Activated CD8-positive, alpha-beta memory T cell treated with anti-CD3 and anti-CD28 coated beads for 36 hours (primary cell): ENCODE results near the gene CDR2. TPM values are rescaled to one million over a fixed set of nuclear protein-coding genes. Genes with fewer than 3 reads are reported as not detected.
"Not testable (repeated sequence)": the region's sequence is repeated elsewhere in the genome, so short reads cannot be mapped to it uniquely, and the experiment has no call there.

Experiments used
- CTCF ChIA-PET: fragments of 350-600 bp; sonication (Branson Sonifier 250); formaldehyde crosslinking; loops from one replicate; lab custom pipeline; 2021; ENCODE audit warnings: antibody characterized with exemption; lab: Charles Lee
- POLR2A ChIA-PET: fragments of 350-600 bp; sonication (Branson Sonifier 250); formaldehyde crosslinking; loops from one replicate; lab custom pipeline; 2021; ENCODE audit warnings: antibody characterized with exemption; lab: Charles Lee
- total RNA-seq, 2 experiments: library from RNA; stranded (reverse); gene quantifications; one replicate each; pipeline ENCODE4 v1.2.3, GENCODE V29; 2021

The CDR2 gene
- total RNA-seq, 2 experiments from 2014 or later, result 33.1 to 35.9 TPM

GRCh38 chr16:22357635-22357971 is 16.8 kb downstream of the CDR2 start:
- ChIA-PET CTCF (interaction anchor here (1.1 kb wide), 1 partner anchor 24 kb away, joined by 3 read pairs; no protein-coding TSS in a partner anchor), POLR2A (interaction anchor here (0.6 kb wide), 1 partner anchor 79 kb away, joined by 4 read pairs; no protein-coding TSS in a partner anchor)

- POLR2A ChIA-PET, result no interaction called here
These were observed 17.3 kb downstream of the CDR2 start for GRCh38 chr16:22356930-22357634.

GRCh38 chr16:22355487-22355908 is 18.9 kb downstream of the CDR2 start:
- ChIA-PET POLR2A (no interaction called here), CTCF (interaction anchor here (0.6 kb wide), 1 partner anchor 20 kb away, joined by 3 read pairs; no protein-coding TSS in a partner anchor)

More at GRCh38 chr16:22356930-22357634, 17.3 kb downstream of the CDR2 start:
- CTCF ChIA-PET, result interaction anchor here (0.7 to 1.1 kb wide), 2 partner anchors 25 to 1511 kb away, joined by 3 read pairs; no protein-coding TSS in a partner anchor

- ChIA-PET CTCF (interaction anchor here (0.5 to 1.6 kb wide), 7 partner anchors 11 to 147 kb away, joined by 3 to 9 read pairs (median 4); no protein-coding TSS in a partner anchor), POLR2A (interaction anchor here (1.7 kb wide), 2 partner anchors 19 to 21 kb away, joined by 4 to 9 read pairs; no protein-coding TSS in a partner anchor)
These were observed 20.4 kb downstream of the CDR2 start for GRCh38 chr16:22353933-22354541.

GRCh38 chr16:22353191-22353919 is 21.1 kb downstream of the CDR2 start:
- ChIA-PET CTCF (interaction anchor here (0.9 to 1.6 kb wide), 6 partner anchors 20 to 161 kb away, joined by 3 to 9 read pairs (median 4); no protein-coding TSS in a partner anchor), POLR2A (interaction anchor here (0.6 to 1.7 kb wide), 3 partner anchors 20 to 83 kb away, joined by 4 to 9 read pairs (median 4); no protein-coding TSS in a partner anchor)

- POLR2A ChIA-PET, result interaction anchor here (1.7 kb wide), 2 partner anchors 20 to 22 kb away, joined by 4 to 9 read pairs; no protein-coding TSS in a partner anchor
These were observed 21.7 kb downstream of the CDR2 start for GRCh38 chr16:22352723-22353122.

GRCh38 chr16:22352140-22352539 is 22.3 kb downstream of the CDR2 start:
- ChIA-PET CTCF (interaction anchor here (1.5 kb wide), 1 partner anchor 160 kb away, joined by 4 read pairs; no protein-coding TSS in a partner anchor), POLR2A (interaction anchor here (1.7 kb wide), 1 partner anchor 23 kb away, joined by 4 read pairs; no protein-coding TSS in a partner anchor)

More at GRCh38 chr16:22352723-22353122, 21.7 kb downstream of the CDR2 start:
- CTCF ChIA-PET, result interaction anchor here (1.5 kb wide), 2 partner anchors 32 to 161 kb away, joined by 4 to 9 read pairs; no protein-coding TSS in a partner anchor

GRCh38 chr16:22351017-22351416 is 23.4 kb downstream of the CDR2 start:
- POLR2A ChIA-PET, CTCF ChIA-PET: not testable (repeated sequence)

GRCh38 chr16:22348291-22348690 is 26.1 kb downstream of the CDR2 start:
- ChIA-PET POLR2A (no interaction called here), CTCF (no interaction called here)

GRCh38 chr16:22347100-22347820 is 27.2 kb downstream of the CDR2 start:
- ChIA-PET POLR2A (no interaction called here), CTCF (no interaction called here)

GRCh38 chr16:22346483-22346882 is 27.9 kb downstream of the CDR2 start:
- ChIA-PET POLR2A (no interaction called here), CTCF (no interaction called here)

- POLR2A ChIA-PET, result no interaction called here
- CTCF ChIA-PET, result no interaction called here
These were observed 32.3 kb downstream of the CDR2 start for GRCh38 chr16:22342082-22342481.

GRCh38 chr16:22340945-22341344 is 33.5 kb downstream of the CDR2 start:
- POLR2A ChIA-PET, result no interaction called here
- CTCF ChIA-PET, result no interaction called here

- ChIA-PET CTCF (interaction anchor here (1.2 kb wide), 2 partner anchors 17 to 24 kb away, joined by 3 read pairs; no protein-coding TSS in a partner anchor), POLR2A (no interaction called here)
These were observed 36.4 kb downstream of the CDR2 start for GRCh38 chr16:22337849-22338635.

- ChIA-PET CTCF (interaction anchor here (1.2 kb wide), 2 partner anchors 16 to 25 kb away, joined by 3 read pairs; no protein-coding TSS in a partner anchor), POLR2A (no interaction called here)
These were observed 37.4 kb downstream of the CDR2 start for GRCh38 chr16:22337045-22337444.

- ChIA-PET POLR2A (no interaction called here), CTCF (no interaction called here)
These were observed 37.8 kb downstream of the CDR2 start for GRCh38 chr16:22336581-22336980.

GRCh38 chr16:22335668-22336246 is 38.7 kb downstream of the CDR2 start:
- POLR2A ChIA-PET, result no interaction called here

More at GRCh38 chr16:22335668-22336246, 38.7 kb downstream of the CDR2 start:
- CTCF ChIA-PET, result interaction anchor here (0.7 kb wide), 1 partner anchor 19 kb away, joined by 3 read pairs; no protein-coding TSS in a partner anchor
